Spleen (tissue), 11 donors: Measurements from ENCODE around the gene PKHD1. TPM values are rescaled to one million over a fixed set of nuclear protein-coding genes. Genes with fewer than 3 reads are reported as not detected.
"Not testable (repeated sequence)": the region's sequence is repeated elsewhere in the genome, so short reads cannot be mapped to it uniquely, and the experiment has no call there.

Experiments
- DNase-seq: peaks from one replicate; pipeline ENCODE4 v3.0.0-alpha.2; 2020
- H3K27ac ChIP-seq, 8 donors: fragments of 200-600 bp; sonication (generic) in 7 of 8; 1 replicate in 4 of 8; 2 replicates in 4 of 8; pipeline versions ENCODE4 v1.5.0 to v1.8.0; 2016 to 2021; ENCODE audit warnings: inconsistent platforms in 4 of 8, mild to moderate bottlenecking in 4 of 8, moderate library complexity in 1 of 8
- H3K27me3 ChIP-seq, 7 donors: fragments of 200-600 bp; sonication (generic) in 6 of 7; replicated peaks in 1 of 7; 1 replicate in 4 of 7; 2 replicates in 3 of 7; pipeline versions ENCODE4 v1.5.0 to v1.8.0; 2016 to 2021; ENCODE audit warnings: inconsistent platforms in 3 of 7, mild to moderate bottlenecking in 1 of 7
- H3K36me3 ChIP-seq, 6 donors: fragments of 200-600 bp; sonication (generic) in 5 of 6; 1 replicate in 4 of 6; 2 replicates in 2 of 6; pipeline versions ENCODE4 v1.5.0 to v1.8.0; 2016 to 2021; ENCODE audit warnings: inconsistent platforms in 2 of 6
- H3K4me1 ChIP-seq, 6 donors: fragments of 200-600 bp; sonication (generic) in 5 of 6; 1 replicate in 3 of 6; 2 replicates in 3 of 6; pipeline versions ENCODE4 v1.5.0 to v1.8.0; 2016 to 2021; ENCODE audit warnings: inconsistent platforms in 3 of 6
- H3K4me3 ChIP-seq, 8 donors: fragments of 200-600 bp; sonication (generic) in 7 of 8; 1 replicate in 4 of 8; 2 replicates in 4 of 8; pipeline versions ENCODE4 v1.5.0 to v1.8.0; 2016 to 2021; ENCODE audit warnings: inconsistent platforms in 4 of 8, mild to moderate bottlenecking in 4 of 8, moderate library complexity in 2 of 8
- H3K9me3 ChIP-seq, 8 donors: fragments of 200-600 bp; sonication (generic) in 7 of 8; 1 replicate in 4 of 8; 2 replicates in 4 of 8; pipeline versions ENCODE4 v1.5.0 to v1.8.0; 2016 to 2021; ENCODE audit warnings: inconsistent platforms in 4 of 8
- POLR2A ChIP-seq, 3 donors: fragments of 450-650 bp; IDR thresholded peaks; one replicate each; pipeline ENCODE4 v1.5.1; 2017; ENCODE audit warnings: antibody characterized with exemption in 3 of 3, mild to moderate bottlenecking in 1 of 3
- POLR2AphosphoS5 ChIP-seq, 3 donors: sonication (generic); formaldehyde crosslinking; IDR thresholded peaks; one replicate each; pipeline ENCODE4 v1.5.1; 2017; ENCODE audit warnings: antibody characterized with exemption in 3 of 3
- WGBS, 5 donors: extraction: QIAGEN DNeasy Blood & Tissue Kit in 3 of 5; methylation state at CpG; one replicate each; pipeline versions ENCODE4 v1.1.5 to v1.1.7; 2013 to 2018; 5-methylcytosine and 5-hydroxymethylcytosine counted together
- intact Hi-C: fragments of 100-400 bp; cut with DNase I; formaldehyde crosslinking; loops from one replicate; pipeline ENCODE4 v1.15.0; 2023; ENCODE audit warnings: low total_unique reads
- polyA plus RNA-seq, 3 donors: library from polyadenylated mRNA; stranded (reverse); fragments of 200-250 nt; gene quantifications; one replicate each; pipeline ENCODE4 v1.2.1, GENCODE V29; 2013
- total RNA-seq, 7 donors: library from RNA; depleted of rRNA in 3 of 7; stranded (reverse); fragments of >200 nt in 3 of 7; fragmentation: NEBNext Ultra II Directional in 4 of 7; extraction: Animal tissue kit (Norgen Biotek cat#: 25700) in 4 of 7; gene quantifications; one replicate each; pipeline versions ENCODE4 v1.1.0 to v1.2.1, GENCODE V29; 2016 to 2021
- TF ChIP-seq, protein P1 (sequence below), 11 experiments: fragments of 200-600 bp in 7 of 11; fragments of 450-650 bp in 4 of 11; sonication (generic) in 4 of 11; IDR thresholded peaks in 8 of 11; conservative IDR thresholded peaks in 3 of 11; 1 replicate in 7 of 11; 2 replicates in 4 of 11; pipeline versions ENCODE4 v1.4.0 to v1.8.0; 2016 to 2021; ENCODE audit warnings: antibody characterized with exemption in 11 of 11, inconsistent platforms in 4 of 11, mild to moderate bottlenecking in 1 of 11
- donor health status: healthy with polysubstance abuse.
- donor health status: DM: no; HTN: no; CAD: no; lungs with moderate emphysema.
- donor health status: DM: no; HTN: no; CAD: no.
- donor health status: Bipolar disorder and iron deficiency.
- donor health status: healthy.
- donor health status: DM: no; HTN: no; CAD: no.
- donor health status: DM: yes; HTN: yes; CAD: no.

The PKHD1 gene
- total and polyA plus RNA-seq, 10 donors, result not detected

DNA sequence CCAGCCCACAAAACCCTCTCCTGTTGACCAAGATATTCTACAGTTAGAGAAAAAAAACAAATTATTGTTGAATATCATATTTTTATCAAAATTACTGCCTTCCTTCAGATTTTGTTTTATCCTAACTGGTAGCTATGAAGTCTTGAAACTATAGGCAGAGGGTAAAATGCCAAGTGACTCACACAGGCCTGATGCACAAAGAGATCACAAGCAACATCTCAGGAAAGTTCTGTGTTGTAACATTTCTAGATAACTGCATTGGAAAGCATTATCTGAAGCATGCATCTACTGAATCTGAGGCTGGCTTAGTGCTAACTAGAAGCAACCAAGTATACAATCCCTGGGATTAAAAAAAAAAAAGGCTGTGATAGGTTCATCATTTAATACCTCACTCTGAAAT, 134.2 kb downstream of the PKHD1 start:
- Histone ChIP-seq H3K36me3 (no peaks in the 10 kb centered on the region), H3K27me3 (peaks cover 0 to 23% (median 0%) of the 10 kb centered on the region in 7 donors), H3K27ac (no peak overlapping the region), H3K4me1 (no peaks in the 10 kb centered on the region), H3K4me3 (no peak overlapping the region), H3K9me3 (no peaks in the 10 kb centered on the region)
- intact Hi-C loops, result loop anchor here (10.0 kb wide), 1 partner anchor 98 kb away; no protein-coding TSS in a partner anchor
- no peak for TF ChIP-seq POLR2AphosphoS5 (IDR thresholded peaks at IDR 0.05)
- TF ChIP-seq POLR2A (IDR thresholded peaks at IDR 0.05), result no peak
- TF ChIP-seq, protein P1, sequence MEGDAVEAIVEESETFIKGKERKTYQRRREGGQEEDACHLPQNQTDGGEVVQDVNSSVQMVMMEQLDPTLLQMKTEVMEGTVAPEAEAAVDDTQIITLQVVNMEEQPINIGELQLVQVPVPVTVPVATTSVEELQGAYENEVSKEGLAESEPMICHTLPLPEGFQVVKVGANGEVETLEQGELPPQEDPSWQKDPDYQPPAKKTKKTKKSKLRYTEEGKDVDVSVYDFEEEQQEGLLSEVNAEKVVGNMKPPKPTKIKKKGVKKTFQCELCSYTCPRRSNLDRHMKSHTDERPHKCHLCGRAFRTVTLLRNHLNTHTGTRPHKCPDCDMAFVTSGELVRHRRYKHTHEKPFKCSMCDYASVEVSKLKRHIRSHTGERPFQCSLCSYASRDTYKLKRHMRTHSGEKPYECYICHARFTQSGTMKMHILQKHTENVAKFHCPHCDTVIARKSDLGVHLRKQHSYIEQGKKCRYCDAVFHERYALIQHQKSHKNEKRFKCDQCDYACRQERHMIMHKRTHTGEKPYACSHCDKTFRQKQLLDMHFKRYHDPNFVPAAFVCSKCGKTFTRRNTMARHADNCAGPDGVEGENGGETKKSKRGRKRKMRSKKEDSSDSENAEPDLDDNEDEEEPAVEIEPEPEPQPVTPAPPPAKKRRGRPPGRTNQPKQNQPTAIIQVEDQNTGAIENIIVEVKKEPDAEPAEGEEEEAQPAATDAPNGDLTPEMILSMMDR (IDR thresholded peaks at IDR 0.05 in 8 of 11, conservative IDR thresholded peaks at IDR 0.05 in 3 of 11), result no peak
- DNase-seq, result no peak

DNA sequence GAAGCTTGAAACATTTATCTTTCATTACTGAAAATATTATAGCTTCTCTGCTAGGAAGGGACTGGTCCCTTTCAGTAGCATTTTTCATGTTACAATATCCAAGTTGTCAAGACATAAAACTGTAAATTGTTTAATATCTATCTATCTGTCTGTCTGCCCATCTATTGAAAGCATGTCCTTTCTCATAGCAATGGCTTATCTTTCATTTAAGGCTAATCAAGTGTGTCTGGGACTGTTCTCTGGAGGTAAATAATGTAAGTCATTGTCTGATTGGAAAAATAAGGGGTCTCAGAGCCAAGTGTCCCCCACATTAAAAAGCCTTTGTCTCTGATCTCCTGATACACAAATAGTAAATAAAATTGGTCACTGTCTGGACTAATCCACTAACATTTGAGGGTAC, 135.5 kb downstream of the PKHD1 start:
- no peak for DNase-seq
- H3K27me3 ChIP-seq, result peaks cover 0 to 27% (median 0%) of the 10 kb centered on the region in 7 donors
- H3K9me3 ChIP-seq, result no peaks in the 10 kb centered on the region
- TF ChIP-seq POLR2AphosphoS5 (IDR thresholded peaks at IDR 0.05) (no peak), POLR2A (IDR thresholded peaks at IDR 0.05) (no peak)
- TF ChIP-seq, protein P1 (IDR thresholded peaks at IDR 0.05 in 8 of 11, conservative IDR thresholded peaks at IDR 0.05 in 3 of 11), result no peak
- no peak overlapping the region for H3K4me3 ChIP-seq
- intact Hi-C loops, result loop anchor here (10.0 kb wide), 1 partner anchor 97 kb away; no protein-coding TSS in a partner anchor
- no peaks in the 10 kb centered on the region for H3K36me3 ChIP-seq
- H3K4me1 ChIP-seq, result no peaks in the 10 kb centered on the region
- no peak overlapping the region for H3K27ac ChIP-seq

DNA sequence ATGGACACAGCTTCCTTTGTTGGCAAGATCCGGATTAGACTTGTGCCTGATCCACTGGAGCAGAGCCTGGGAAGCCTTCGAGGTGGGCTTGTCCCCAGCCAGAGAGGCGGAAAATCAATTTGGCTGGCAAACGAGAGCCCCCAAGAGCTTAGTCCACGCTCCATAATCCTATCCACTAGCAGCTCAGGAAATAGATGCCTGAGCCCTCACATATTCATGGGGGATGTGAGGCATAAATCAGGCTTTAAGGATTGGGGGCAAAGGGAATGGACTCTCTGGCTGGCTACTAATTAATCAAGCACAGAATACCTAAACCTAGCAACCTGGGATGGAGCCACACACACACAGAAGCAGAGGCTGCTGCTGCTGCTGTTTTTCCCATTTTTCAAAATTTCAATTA, 137.9 kb downstream of the PKHD1 start:
- intact Hi-C loops, result no loop called here
- H3K27ac ChIP-seq, result no peak overlapping the region

DNA sequence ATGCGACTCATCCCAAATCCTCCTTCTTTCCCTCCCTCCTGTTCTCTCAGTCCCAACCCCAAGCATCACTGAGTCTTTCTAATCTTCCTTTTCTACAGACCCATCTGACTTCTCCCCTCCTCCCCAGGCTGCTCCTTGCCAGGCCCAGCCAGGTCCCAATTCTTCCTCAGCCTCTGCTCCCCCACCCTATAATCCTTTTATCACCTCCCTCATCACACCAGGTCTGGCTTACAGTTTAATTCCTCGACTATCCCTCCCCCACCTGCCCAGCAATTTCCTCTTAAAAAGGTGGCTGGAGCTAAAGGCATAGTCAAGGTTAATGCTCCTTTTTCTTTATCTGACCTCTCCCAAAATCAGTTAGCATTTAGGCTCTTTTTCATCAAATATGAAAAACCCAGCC, 147.7 kb downstream of the PKHD1 start:
- H3K4me3 ChIP-seq, H3K36me3 ChIP-seq, H3K9me3 ChIP-seq, H3K27me3 ChIP-seq, DNase-seq, H3K4me1 ChIP-seq, H3K27ac ChIP-seq, intact Hi-C loops: not testable (repeated sequence)
- 50 to 71% (median 65%) methylated on average over 2 of the region's 2 CpGs for WGBS, 5 donors

More for the DNA sequence above, 137.9 kb downstream of the PKHD1 start:
- TF ChIP-seq POLR2A (IDR thresholded peaks at IDR 0.05) (no peak), POLR2AphosphoS5 (IDR thresholded peaks at IDR 0.05) (no peak)
- TF ChIP-seq, protein P1 (IDR thresholded peaks at IDR 0.05 in 8 of 11, conservative IDR thresholded peaks at IDR 0.05 in 3 of 11), result no peak
- 65 to 90% (median 74%) methylated on average over 5 of the region's 5 CpGs for WGBS, 5 donors
- H3K27me3 ChIP-seq, result peaks cover 0 to 27% (median 0%) of the 10 kb centered on the region in 7 donors
- H3K4me3 ChIP-seq, result no peak overlapping the region
- no peaks in the 10 kb centered on the region for H3K4me1 ChIP-seq
- no peaks in the 10 kb centered on the region for H3K36me3 ChIP-seq
- H3K9me3 ChIP-seq, result no peaks in the 10 kb centered on the region
- no peak for DNase-seq
